ENCODE measurements around the gene PARP11.
"Not testable (repeated sequence)": the region's sequence is repeated elsewhere in the genome, so short reads cannot be mapped to it uniquely, and the experiment has no call there.

The PARP11 gene

GRCh38 chr12:3882406-3882805, 9.2 kb upstream of the PARP11 start:
- DNase-seq: no peak

GRCh38 chr12:3881281-3881950, 8.2 kb upstream of the PARP11 start:
- DNase-seq: no peak

- DNase-seq: no peak
These were observed 6.6 kb upstream of the PARP11 start for GRCh38 chr12:3879846-3880245.

GRCh38 chr12:3871356-3871755, 1.8 kb downstream of the PARP11 start:
- DNase-seq: no peak

GRCh38 chr12:3869865-3870264, 3.3 kb downstream of the PARP11 start:
- no peak for DNase-seq

GRCh38 chr12:3869433-3869832, 3.8 kb downstream of the PARP11 start:
- DNase-seq: no peak

GRCh38 chr12:3863756-3864155, 9.4 kb downstream of the PARP11 start:
- no peak for DNase-seq

- DNase-seq: no peak
These were observed 30.7 kb downstream of the PARP11 start for GRCh38 chr12:3842517-3842916.

GRCh38 chr12:3841783-3842182, 31.4 kb downstream of the PARP11 start:
- no peak for DNase-seq

GRCh38 chr12:3840833-3841232, 32.4 kb downstream of the PARP11 start:
- not testable (repeated sequence) for DNase-seq

- not testable (repeated sequence) for DNase-seq
These were observed 33.5 kb downstream of the PARP11 start for GRCh38 chr12:3839745-3840144.

GRCh38 chr12:3838701-3839548, 34.3 kb downstream of the PARP11 start:
- not testable (repeated sequence) for DNase-seq

GRCh38 chr12:3838076-3838475, 35.1 kb downstream of the PARP11 start:
- no peak for DNase-seq

GRCh38 chr12:3837049-3837448, 36.1 kb downstream of the PARP11 start:
- no peak for DNase-seq

- no peak for DNase-seq
These were observed 36.6 kb downstream of the PARP11 start for GRCh38 chr12:3836641-3837040.

- no peak for DNase-seq
These were observed 37.3 kb downstream of the PARP11 start for GRCh38 chr12:3835914-3836313.

- DNase-seq: no peak
These were observed 38.4 kb downstream of the PARP11 start for GRCh38 chr12:3834774-3835173.

GRCh38 chr12:3833670-3834310, 39.4 kb downstream of the PARP11 start:
- DNase-seq: no peak

GRCh38 chr12:3832738-3833137, 40.5 kb downstream of the PARP11 start:
- DNase-seq: no peak

GRCh38 chr12:3828888-3829287, 44.3 kb downstream of the PARP11 start:
- no peak for DNase-seq

- DNase-seq: no peak
These were observed 45.7 kb downstream of the PARP11 start for GRCh38 chr12:3827301-3828000.

GRCh38 chr12:3821441-3821840, 51.8 kb downstream of the PARP11 start:
- no peak for DNase-seq

GRCh38 chr12:3820122-3820521, 53.1 kb downstream of the PARP11 start:
- DNase-seq: no peak

All from SHP77 (cell line).